ENCODE results near the gene FLNB.

GRCh38 chr3:58119186-58119585 is 111.0 kb downstream of the FLNB start:
- TF ChIP-seq, protein P1, sequence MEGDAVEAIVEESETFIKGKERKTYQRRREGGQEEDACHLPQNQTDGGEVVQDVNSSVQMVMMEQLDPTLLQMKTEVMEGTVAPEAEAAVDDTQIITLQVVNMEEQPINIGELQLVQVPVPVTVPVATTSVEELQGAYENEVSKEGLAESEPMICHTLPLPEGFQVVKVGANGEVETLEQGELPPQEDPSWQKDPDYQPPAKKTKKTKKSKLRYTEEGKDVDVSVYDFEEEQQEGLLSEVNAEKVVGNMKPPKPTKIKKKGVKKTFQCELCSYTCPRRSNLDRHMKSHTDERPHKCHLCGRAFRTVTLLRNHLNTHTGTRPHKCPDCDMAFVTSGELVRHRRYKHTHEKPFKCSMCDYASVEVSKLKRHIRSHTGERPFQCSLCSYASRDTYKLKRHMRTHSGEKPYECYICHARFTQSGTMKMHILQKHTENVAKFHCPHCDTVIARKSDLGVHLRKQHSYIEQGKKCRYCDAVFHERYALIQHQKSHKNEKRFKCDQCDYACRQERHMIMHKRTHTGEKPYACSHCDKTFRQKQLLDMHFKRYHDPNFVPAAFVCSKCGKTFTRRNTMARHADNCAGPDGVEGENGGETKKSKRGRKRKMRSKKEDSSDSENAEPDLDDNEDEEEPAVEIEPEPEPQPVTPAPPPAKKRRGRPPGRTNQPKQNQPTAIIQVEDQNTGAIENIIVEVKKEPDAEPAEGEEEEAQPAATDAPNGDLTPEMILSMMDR (conservative IDR thresholded peaks at IDR 0.05; ENCODE audit: low read length) = no peak
- no peak for TF ChIP-seq EZH2phosphoT487 (IDR thresholded peaks at IDR 0.05; ENCODE audit: borderline replicate concordance)

Data from Loucy (cell line).